Parathyroid adenoma (tissue), 2 donors: ENCODE data around the gene MDM2.
"Not testable (repeated sequence)": the region's sequence is repeated elsewhere in the genome, so short reads cannot be mapped to it uniquely, and the experiment has no call there.

Experiments used
- H2AFZ ChIP-seq: fragments of 300-600 bp; sonication (generic); one replicate; pipeline ENCODE4 v1.7.0; 2017; ENCODE audit warnings: antibody characterized with exemption, mild to moderate bottlenecking
- H3K27ac ChIP-seq: fragments of 300-600 bp; sonication (generic); one replicate; pipeline ENCODE4 v1.7.0; 2017
- H3K27me3 ChIP-seq: fragments of 300-600 bp; sonication (generic); one replicate; pipeline ENCODE4 v1.7.0; 2017; ENCODE audit warnings: low read length; ENCODE audit not compliant: control insufficient read depth, insufficient read depth
- H3K36me3 ChIP-seq: fragments of 300-600 bp; sonication (generic); one replicate; pipeline ENCODE4 v1.7.0; 2017; ENCODE audit warnings: low read length; ENCODE audit not compliant: control insufficient read depth, insufficient read depth
- H3K4me1 ChIP-seq: fragments of 300-600 bp; sonication (generic); one replicate; pipeline ENCODE4 v1.7.0; 2017; ENCODE audit warnings: control low read depth
- H3K4me2 ChIP-seq: fragments of 300-600 bp; sonication (generic); one replicate; pipeline ENCODE4 v1.7.0; 2017; ENCODE audit warnings: low read length
- H3K4me3 ChIP-seq: fragments of 300-600 bp; sonication (generic); one replicate; pipeline ENCODE4 v1.7.0; 2017; ENCODE audit warnings: low read depth, low read length
- H3K79me2 ChIP-seq: fragments of 300-600 bp; sonication (generic); one replicate; pipeline ENCODE4 v1.7.0; 2017; ENCODE audit warnings: control low read depth
- H3K9ac ChIP-seq: fragments of 300-600 bp; sonication (generic); one replicate; pipeline ENCODE4 v1.7.0; 2017; ENCODE audit warnings: mild to moderate bottlenecking
- H3K9me3 ChIP-seq: fragments of 300-600 bp; sonication (generic); one replicate; pipeline ENCODE4 v1.7.0; 2017; ENCODE audit warnings: low read length; ENCODE audit not compliant: control insufficient read depth
- TF ChIP-seq, protein P1 (sequence below): fragments of 300-600 bp; sonication (generic); IDR thresholded peaks from one replicate; pipeline ENCODE4 v1.7.0; 2017; ENCODE audit warnings: antibody characterized with exemption, mild to moderate bottlenecking
- donor health status: primary hyperparathyroidism.

Gene MDM2

DNA sequence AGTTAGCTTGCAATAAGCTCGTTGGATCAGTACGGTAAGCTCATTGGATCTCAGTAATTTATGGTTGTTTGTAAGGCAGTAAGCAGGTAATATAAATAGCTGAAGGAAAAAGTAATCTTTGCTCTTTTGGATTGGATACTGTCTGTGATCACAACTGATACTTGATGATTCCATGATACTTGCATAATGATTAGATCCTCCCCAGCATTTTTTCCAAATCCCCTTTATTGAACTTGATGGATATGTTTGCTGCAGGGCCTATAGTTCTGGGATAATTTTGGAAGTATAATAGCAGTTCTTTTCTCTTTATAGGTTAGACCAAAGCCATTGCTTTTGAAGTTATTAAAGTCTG is 5.2 kb downstream of the MDM2 start:
- Histone ChIP-seq H3K4me3 (no peak overlapping the region), H3K4me1 (no peaks in the 10 kb centered on the region), H3K27ac (no peak overlapping the region)

GRCh38 chr12:68814490-68815231 is 6.7 kb downstream of the MDM2 start:
- Histone ChIP-seq H3K36me3 (no peaks in the 10 kb centered on the region), H2AFZ (no peak overlapping the region), H3K4me1 (no peaks in the 10 kb centered on the region), H3K27me3 (no peaks in the 10 kb centered on the region), H3K27ac (no peak overlapping the region), H3K79me2 (no peaks in the 10 kb centered on the region), H3K4me3 (no peak overlapping the region), H3K9ac (no peak overlapping the region), H3K9me3 (no peaks in the 10 kb centered on the region), H3K4me2 (no peak overlapping the region)
- TF ChIP-seq, protein P1, sequence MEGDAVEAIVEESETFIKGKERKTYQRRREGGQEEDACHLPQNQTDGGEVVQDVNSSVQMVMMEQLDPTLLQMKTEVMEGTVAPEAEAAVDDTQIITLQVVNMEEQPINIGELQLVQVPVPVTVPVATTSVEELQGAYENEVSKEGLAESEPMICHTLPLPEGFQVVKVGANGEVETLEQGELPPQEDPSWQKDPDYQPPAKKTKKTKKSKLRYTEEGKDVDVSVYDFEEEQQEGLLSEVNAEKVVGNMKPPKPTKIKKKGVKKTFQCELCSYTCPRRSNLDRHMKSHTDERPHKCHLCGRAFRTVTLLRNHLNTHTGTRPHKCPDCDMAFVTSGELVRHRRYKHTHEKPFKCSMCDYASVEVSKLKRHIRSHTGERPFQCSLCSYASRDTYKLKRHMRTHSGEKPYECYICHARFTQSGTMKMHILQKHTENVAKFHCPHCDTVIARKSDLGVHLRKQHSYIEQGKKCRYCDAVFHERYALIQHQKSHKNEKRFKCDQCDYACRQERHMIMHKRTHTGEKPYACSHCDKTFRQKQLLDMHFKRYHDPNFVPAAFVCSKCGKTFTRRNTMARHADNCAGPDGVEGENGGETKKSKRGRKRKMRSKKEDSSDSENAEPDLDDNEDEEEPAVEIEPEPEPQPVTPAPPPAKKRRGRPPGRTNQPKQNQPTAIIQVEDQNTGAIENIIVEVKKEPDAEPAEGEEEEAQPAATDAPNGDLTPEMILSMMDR: no peak

More for the DNA sequence above, 5.2 kb downstream of the MDM2 start:
- Histone ChIP-seq H3K4me2 (no peak overlapping the region), H3K9ac (no peak overlapping the region), H3K9me3 (no peaks in the 10 kb centered on the region), H3K27me3 (no peaks in the 10 kb centered on the region), H3K36me3 (no peaks in the 10 kb centered on the region), H2AFZ (no peak overlapping the region), H3K79me2 (no peaks in the 10 kb centered on the region)
- TF ChIP-seq, protein P1: no peak

DNA sequence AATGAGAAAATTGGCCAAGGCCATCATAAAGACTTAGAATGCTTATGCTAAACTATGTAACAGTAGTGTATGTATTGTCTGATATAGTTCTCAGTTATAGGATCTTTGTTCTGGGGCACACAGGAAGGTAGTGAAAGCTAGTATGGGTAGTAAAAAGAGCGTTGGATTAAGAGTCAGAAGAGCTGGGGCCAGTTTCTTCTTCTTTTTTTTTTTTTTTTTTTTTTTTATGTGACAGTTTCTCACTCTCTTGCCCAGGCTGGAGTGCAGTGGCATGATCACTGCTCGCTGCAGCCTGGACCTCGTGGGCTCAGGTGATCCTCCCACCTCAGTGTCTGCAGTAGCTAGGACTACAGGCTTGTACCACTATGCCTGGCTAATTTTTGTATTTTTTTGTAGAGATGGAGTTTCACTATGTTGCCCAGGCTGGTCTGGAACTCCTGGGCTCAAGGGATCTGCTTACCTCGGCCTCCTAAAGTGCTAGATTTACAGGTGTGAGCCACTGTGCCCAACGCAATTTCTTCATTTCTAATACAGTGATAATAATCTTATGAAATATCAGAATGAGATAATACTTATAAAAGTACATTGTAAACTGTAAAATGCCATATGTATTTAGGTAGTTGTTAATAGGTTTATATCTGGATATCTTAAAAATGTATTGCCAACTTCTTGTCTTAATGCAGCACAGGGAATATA is 7.4 kb downstream of the MDM2 start:
- no peaks in the 10 kb centered on the region for H3K9me3 ChIP-seq
- H3K4me1 ChIP-seq: no peaks in the 10 kb centered on the region
- TF ChIP-seq, protein P1: no peak
- no peak overlapping the region for H3K4me3 ChIP-seq
- H3K36me3 ChIP-seq: no peaks in the 10 kb centered on the region
- no peak overlapping the region for H2AFZ ChIP-seq
- no peaks in the 10 kb centered on the region for H3K79me2 ChIP-seq
- H3K27ac ChIP-seq: no peak overlapping the region
- H3K9ac ChIP-seq: no peak overlapping the region
- no peak overlapping the region for H3K4me2 ChIP-seq
- no peaks in the 10 kb centered on the region for H3K27me3 ChIP-seq

DNA sequence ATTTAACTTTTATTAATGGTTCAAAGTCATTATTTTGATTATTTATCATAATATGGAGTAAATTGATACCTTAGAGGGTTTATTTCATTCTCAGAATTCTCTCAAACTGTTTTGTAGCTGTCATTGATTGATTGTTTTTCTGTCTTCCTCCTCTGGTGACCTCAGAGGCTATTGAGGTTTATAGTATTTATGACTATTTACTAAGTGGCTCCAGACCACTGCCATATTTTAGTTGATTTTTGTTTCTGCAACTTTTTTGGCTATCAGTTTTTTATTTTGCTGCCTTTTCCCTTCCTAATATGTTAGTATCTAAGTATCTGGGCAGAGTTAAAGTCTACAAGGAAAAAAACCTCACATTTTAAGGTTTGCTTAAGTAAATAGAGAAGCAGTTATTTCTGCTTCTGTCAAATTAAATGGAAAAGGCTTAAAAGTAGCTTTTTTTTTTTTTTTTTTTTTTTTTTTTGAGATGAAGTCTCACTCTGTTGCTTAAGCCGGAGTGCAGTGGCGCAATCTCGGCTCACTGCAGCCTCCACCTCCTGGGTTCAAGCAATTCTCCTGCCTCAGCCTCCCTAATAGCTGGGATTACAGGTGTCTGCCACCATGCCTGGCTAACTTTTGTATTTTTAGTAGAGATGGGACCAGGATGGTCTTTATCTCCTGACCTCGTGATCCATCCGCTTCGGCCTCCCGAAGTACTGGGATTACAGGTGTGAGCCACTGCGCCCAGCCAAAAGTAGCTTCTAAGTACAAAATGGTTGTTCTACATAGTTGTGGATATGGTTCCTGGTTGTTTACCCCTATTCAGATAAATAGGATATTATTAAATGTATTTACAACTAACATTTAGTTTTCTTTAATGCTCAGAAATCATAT is 8.2 kb downstream of the MDM2 start:
- H3K79me2 ChIP-seq: no peaks in the 10 kb centered on the region
- H3K4me1 ChIP-seq: no peaks in the 10 kb centered on the region
- no peaks in the 10 kb centered on the region for H3K36me3 ChIP-seq
- no peak overlapping the region for H3K9ac ChIP-seq
- H2AFZ ChIP-seq: no peak overlapping the region
- H3K4me3 ChIP-seq: no peak overlapping the region
- no peaks in the 10 kb centered on the region for H3K9me3 ChIP-seq
- no peak overlapping the region for H3K27ac ChIP-seq
- no peak overlapping the region for H3K4me2 ChIP-seq
- no peaks in the 10 kb centered on the region for H3K27me3 ChIP-seq
- TF ChIP-seq, protein P1: no peak

GRCh38 chr12:68819481-68819880 is 11.5 kb downstream of the MDM2 start:
- H3K9me3 ChIP-seq, H3K4me1 ChIP-seq, H3K79me2 ChIP-seq, H3K9ac ChIP-seq, H3K4me2 ChIP-seq, H3K36me3 ChIP-seq, H3K27me3 ChIP-seq, H3K27ac ChIP-seq, H2AFZ ChIP-seq, H3K4me3 ChIP-seq: not testable (repeated sequence)
